Prostate gland (tissue), 2 donors: ENCODE results near the gene NPR1.

Experiments
- CTCF ChIP-seq, 4 experiments: fragments of 200-600 bp in 2 of 4; fragments of 450-650 bp in 2 of 4; sonication (generic) in 2 of 4; IDR thresholded peaks; 1 replicate in 3 of 4; 2 replicates in 1 of 4; pipeline ENCODE4 v1.5.1; 2016 to 2019; ENCODE audit warnings: antibody characterized with exemption in 4 of 4, mild to moderate bottlenecking in 2 of 4, moderate library complexity in 2 of 4
- POLR2A ChIP-seq: fragments of 450-650 bp; IDR thresholded peaks from one replicate; pipeline ENCODE4 v1.6.1; 2016; ENCODE audit warnings: antibody characterized with exemption, mild to moderate bottlenecking
- POLR2AphosphoS5 ChIP-seq: sonication (generic); formaldehyde crosslinking; IDR thresholded peaks from one replicate; pipeline ENCODE4 v1.6.1; 2017; ENCODE audit warnings: antibody characterized with exemption

- TF ChIP-seq CTCF (IDR thresholded peaks at IDR 0.05) (no peak), POLR2A (no peak), POLR2AphosphoS5 (no peak)
Measured at GRCh38 chr1:153663211-153663610, 15.3 kb upstream of the NPR1 start.
